Measurements from ENCODE around the gene MYO1C.
"Not testable (repeated sequence)": the region's sequence is repeated elsewhere in the genome, so short reads cannot be mapped to it uniquely, and the experiment has no call there.

The MYO1C gene, protein sequence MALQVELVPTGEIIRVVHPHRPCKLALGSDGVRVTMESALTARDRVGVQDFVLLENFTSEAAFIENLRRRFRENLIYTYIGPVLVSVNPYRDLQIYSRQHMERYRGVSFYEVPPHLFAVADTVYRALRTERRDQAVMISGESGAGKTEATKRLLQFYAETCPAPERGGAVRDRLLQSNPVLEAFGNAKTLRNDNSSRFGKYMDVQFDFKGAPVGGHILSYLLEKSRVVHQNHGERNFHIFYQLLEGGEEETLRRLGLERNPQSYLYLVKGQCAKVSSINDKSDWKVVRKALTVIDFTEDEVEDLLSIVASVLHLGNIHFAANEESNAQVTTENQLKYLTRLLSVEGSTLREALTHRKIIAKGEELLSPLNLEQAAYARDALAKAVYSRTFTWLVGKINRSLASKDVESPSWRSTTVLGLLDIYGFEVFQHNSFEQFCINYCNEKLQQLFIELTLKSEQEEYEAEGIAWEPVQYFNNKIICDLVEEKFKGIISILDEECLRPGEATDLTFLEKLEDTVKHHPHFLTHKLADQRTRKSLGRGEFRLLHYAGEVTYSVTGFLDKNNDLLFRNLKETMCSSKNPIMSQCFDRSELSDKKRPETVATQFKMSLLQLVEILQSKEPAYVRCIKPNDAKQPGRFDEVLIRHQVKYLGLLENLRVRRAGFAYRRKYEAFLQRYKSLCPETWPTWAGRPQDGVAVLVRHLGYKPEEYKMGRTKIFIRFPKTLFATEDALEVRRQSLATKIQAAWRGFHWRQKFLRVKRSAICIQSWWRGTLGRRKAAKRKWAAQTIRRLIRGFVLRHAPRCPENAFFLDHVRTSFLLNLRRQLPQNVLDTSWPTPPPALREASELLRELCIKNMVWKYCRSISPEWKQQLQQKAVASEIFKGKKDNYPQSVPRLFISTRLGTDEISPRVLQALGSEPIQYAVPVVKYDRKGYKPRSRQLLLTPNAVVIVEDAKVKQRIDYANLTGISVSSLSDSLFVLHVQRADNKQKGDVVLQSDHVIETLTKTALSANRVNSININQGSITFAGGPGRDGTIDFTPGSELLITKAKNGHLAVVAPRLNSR

DNA sequence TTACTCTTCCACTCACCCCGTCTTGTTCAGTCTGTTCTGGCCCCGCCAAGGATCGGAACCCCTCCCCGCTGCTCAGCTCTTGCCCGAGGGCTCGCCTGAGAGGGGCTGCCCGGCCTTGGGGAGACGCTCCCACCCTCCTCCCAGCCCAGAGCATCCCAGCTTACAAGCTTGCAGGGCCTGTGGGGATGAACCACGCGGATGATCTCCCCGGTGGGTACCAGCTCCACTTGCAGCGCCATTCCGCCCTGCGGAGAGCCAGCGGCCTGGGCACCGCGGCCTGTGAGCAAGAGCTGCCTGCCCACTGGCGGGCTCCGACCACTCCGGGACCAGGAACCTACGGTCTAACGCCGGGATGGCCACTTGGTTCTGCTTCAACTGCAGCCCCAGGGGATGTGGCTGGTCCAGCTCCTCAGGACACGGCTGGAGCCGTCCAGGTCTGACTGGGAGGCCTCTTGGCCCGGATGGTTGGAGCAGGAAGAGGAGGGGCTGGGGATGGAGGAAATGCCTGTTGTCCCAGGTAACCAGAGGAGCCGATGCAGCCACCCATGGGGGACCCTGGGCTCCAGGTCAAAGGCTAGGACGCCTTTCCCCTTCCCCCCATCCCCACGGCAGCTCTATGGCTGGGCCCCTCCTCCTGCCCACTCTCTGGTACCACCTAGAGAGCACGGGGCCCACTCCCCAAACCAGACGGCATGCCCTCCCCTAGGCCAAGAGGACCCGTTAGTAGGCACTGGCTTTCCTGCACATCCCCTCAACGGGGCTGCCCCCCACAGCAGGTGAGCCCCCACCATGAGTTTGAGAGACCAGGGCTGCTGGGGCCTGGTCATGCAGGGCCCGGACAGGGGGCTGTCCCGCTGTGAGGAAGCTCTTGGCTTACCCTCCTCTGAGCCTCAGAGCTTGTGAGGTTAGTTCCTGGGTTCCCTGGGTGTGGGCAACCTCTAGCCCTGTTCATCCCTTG lies at the start of gene MYO1C:
TSS of gene MYO1C (minus strand) at position 438 of the 958 bp plus-strand sequence. CDS start at position 239, 199 bp downstream.
- Mint-ChIP-seq H3K27me3 (no peaks in the 10 kb centered on the region), H3K27ac (peak within 1 kb of the TSS; percentile 52), H3K9me3 (no peaks in the 10 kb centered on the region), H3K4me3 (peak within 1 kb of the TSS; percentile 78), H3K36me3 (ENCODE audit: low read depth) (no peaks in the 10 kb centered on the region), H3K4me1 (ENCODE audit: low read depth) (peaks cover 25% of the 10 kb centered on the region)

DNA sequence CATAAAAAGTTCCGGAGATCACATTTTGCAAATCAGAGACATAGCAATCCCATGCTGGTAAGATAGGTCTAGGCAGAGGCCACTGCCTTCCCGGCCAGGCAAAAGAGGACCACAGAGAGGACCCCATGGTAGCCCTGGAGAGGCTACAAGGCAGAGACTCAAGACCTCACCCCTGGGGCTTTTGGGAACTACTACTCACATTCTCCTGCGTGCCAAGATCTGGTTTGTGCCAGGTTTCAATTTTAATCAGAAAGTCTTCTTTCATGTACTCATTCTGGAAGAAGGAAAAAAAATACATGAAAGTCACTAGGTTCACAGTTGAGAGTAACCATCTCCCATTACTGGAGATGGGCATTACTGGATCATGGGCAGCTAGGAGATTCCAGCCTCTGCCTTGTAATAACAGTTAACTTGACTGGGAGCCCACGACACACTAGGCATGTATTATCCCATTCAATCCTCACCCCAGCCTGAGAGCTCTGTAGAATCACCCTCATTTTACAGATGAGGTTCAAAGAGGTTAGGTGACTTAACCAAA lies 49.0 kb upstream of the MYO1C start:
- H3K4me3 Mint-ChIP-seq, result no peak overlapping the region
- no peaks in the 10 kb centered on the region for H3K27me3 Mint-ChIP-seq
- H3K4me1 Mint-ChIP-seq (ENCODE audit: low read depth), result peaks cover 4% of the 10 kb centered on the region
- peaks cover 53% of the 10 kb centered on the region for H3K36me3 Mint-ChIP-seq (ENCODE audit: low read depth)
- H3K27ac Mint-ChIP-seq, result no peak overlapping the region
- no peaks in the 10 kb centered on the region for H3K9me3 Mint-ChIP-seq

DNA sequence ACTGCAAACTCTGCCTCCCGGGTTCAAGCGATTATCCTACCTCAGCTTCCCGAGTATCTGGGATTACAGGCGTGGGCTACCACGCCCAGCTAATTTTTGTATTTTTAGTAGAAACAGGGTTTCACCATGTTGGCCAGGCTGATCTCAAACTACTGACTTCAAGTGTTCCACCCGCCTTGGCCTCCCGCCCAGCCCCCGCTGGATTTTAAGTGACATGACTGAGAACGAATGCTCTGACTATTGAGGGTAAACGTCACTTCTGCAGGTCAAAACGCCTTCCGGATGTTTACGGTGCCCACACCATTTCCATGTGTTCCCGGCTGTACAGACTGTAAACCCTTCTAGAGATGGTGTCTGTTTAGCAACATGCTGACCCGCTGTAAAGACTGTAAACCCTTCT lies 47.3 kb upstream of the MYO1C start:
- H3K36me3 Mint-ChIP-seq (ENCODE audit: low read depth), result peaks cover 56% of the 10 kb centered on the region
- H3K27me3 Mint-ChIP-seq, result no peaks in the 10 kb centered on the region
- no peak overlapping the region for H3K27ac Mint-ChIP-seq
- no peaks in the 10 kb centered on the region for H3K9me3 Mint-ChIP-seq
- peaks cover 4% of the 10 kb centered on the region for H3K4me1 Mint-ChIP-seq (ENCODE audit: low read depth)
- no peak overlapping the region for H3K4me3 Mint-ChIP-seq

DNA sequence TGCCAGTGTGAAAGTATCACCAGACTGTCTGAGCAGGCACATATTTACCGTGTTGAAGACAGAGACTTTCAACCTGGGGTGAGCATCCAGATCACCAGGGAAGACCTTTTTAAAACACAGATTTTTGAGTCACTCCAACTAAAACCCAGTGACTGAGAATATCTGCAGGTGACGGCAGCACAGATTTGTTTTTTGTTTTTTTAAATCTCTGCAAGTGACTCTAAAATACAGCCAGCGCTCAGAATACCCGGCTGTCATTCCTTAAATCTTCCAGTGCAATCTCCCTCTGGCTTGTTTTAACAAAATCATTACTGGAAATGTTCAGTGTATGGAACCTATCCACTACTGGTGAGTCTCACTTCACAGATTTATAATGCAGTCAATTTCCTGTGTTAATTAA lies 43.3 kb upstream of the MYO1C start:
- H3K27me3 Mint-ChIP-seq, result no peaks in the 10 kb centered on the region
- no peaks in the 10 kb centered on the region for H3K9me3 Mint-ChIP-seq
- H3K36me3 Mint-ChIP-seq (ENCODE audit: low read depth), result peaks cover 62% of the 10 kb centered on the region
- H3K4me1 Mint-ChIP-seq (ENCODE audit: low read depth), result no peaks in the 10 kb centered on the region
- no peak overlapping the region for H3K27ac Mint-ChIP-seq
- no peak overlapping the region for H3K4me3 Mint-ChIP-seq

DNA sequence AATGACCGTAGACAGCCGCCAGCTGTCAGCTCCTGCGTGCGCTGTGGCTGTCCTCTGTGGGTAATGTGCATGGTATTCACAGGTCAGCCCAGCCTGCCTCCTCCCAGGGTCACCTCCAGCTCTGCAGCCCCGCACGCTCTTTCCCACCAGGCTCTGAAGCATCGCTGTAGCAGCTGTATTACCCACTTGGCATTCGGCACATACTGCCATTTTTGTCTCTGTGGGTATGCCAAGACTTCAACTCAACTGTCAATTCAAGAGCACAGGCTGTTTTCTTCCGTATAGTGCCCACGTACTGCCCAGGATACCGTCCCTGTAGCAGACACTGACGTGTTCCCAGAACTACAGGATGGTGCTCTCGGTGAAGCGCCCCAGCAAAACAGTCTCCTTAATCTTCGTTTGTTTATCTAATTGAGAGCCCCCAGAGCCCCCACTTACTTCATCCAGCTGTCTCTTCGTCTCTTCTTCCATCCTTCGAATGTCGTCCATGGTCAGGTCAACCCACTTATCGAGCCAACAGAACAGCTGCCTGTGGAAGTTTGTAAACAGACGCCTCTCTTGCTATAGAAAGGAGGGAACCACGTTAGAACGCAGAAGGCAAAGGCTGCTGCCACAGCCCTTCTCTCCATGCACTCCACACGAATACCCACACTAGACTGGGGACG lies 41.3 kb upstream of the MYO1C start:
- H3K4me1 Mint-ChIP-seq (ENCODE audit: low read depth), result no peaks in the 10 kb centered on the region
- no peak overlapping the region for H3K27ac Mint-ChIP-seq
- H3K36me3 Mint-ChIP-seq (ENCODE audit: low read depth), result peaks cover 61% of the 10 kb centered on the region
- H3K9me3 Mint-ChIP-seq, result no peaks in the 10 kb centered on the region
- H3K27me3 Mint-ChIP-seq, result no peaks in the 10 kb centered on the region
- H3K4me3 Mint-ChIP-seq, result no peak overlapping the region

DNA sequence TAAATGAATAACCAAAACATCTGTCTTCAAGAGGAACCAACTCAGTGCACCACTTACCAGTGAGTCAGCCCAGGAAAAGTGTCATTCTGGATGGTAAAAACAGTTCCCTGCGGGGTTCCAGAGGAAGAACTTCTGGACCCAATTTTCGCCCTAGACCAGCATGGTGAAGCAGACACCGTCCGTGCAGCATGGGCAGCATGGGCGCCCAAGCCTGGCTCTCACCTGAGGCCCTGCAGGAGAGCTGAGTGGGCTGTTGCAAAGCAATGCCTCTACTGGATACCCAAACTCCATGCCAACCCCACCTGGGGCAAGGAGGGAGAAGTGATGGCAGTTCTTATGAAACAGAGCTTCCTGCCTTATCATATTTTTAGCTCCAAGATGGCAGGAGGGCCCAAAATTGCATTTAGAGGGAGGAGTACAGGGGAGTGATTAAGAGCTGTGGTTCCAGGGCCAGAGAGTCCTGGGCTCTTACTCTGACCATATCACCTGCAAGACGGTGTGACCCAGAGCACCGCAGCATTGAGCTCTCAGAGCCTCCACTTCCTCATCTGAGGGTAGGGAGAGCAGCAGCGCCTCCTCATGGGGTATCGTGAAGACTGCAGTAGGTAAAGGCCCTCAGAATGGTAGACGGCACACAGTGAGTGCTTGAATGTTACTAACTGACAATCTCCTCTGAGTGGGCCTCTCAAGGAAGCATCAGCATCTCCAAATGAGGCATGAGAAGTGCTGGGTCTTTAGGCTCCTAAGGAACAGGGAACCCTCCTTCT lies 40.5 kb upstream of the MYO1C start:
- Mint-ChIP-seq H3K4me1 (ENCODE audit: low read depth) (no peaks in the 10 kb centered on the region), H3K36me3 (ENCODE audit: low read depth) (peaks cover 61% of the 10 kb centered on the region), H3K4me3 (no peak overlapping the region), H3K9me3 (no peaks in the 10 kb centered on the region), H3K27ac (no peak overlapping the region), H3K27me3 (no peaks in the 10 kb centered on the region)

DNA sequence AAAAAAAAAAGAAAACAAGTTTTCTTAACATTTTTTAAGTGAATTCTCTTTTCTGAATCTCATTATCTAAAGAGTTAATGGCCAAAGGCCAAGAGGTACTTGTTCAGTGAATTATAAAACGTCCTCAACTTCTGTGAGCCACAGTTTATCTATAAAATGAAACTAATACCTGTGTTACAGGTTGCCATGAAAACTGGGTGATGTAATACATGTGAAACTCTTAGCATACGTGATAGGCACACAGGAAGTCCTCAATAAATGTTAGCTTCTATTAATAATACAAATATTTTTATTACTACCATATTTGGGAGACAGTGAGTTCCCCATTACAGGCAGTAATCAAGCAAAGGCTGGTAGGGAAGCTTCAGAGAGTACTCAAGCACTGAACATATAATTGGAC lies 37.4 kb upstream of the MYO1C start:
- no peaks in the 10 kb centered on the region for H3K27me3 Mint-ChIP-seq
- H3K4me1 Mint-ChIP-seq (ENCODE audit: low read depth), result no peaks in the 10 kb centered on the region
- peaks cover 54% of the 10 kb centered on the region for H3K36me3 Mint-ChIP-seq (ENCODE audit: low read depth)
- H3K9me3 Mint-ChIP-seq, result no peaks in the 10 kb centered on the region
- H3K27ac Mint-ChIP-seq, result no peak overlapping the region
- H3K4me3 Mint-ChIP-seq, result no peak overlapping the region

DNA sequence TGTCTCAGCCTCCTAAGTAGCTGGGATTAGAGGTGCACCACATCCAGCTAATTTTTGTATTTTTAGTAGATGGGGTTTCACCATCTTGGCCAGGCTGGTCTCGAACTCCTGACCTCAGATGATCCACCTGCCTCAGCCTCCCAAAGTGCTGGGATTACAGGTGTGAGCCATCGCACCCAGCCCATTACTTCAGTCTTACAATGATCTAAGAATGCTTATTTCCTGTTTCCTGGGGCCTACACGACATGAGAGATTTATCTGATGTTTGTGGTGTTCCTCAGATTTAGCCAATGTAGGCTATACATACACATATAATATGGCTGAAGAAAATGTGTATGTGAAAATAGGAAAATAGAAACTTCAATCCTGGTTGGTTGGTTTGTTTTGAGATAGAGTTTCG lies 34.4 kb upstream of the MYO1C start:
- peaks cover 34% of the 10 kb centered on the region for H3K36me3 Mint-ChIP-seq (ENCODE audit: low read depth)
- H3K4me3 Mint-ChIP-seq; H3K4me1 Mint-ChIP-seq (ENCODE audit: low read depth); H3K9me3 Mint-ChIP-seq; H3K27ac Mint-ChIP-seq; H3K27me3 Mint-ChIP-seq: not testable (repeated sequence)

DNA sequence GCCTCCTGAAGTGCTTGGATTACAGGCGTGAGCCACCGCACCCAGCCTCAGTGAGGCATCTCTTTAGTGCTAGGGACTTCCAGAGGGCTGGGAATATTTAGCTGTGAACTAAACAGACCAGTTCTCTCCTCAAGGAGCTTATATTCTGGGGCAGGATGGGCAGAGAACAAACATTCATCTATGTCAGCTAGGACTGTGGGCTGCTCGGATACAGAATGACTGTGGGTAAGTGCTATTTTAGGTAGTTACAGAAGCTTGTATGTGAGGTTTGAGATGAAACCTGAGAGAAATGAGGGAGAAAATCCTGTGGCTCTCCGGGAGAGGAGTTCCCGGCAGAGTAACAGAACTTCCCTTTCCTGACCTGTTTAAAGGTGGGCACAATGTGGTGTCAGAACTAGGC lies 30.1 kb upstream of the MYO1C start:
- no peaks in the 10 kb centered on the region for H3K9me3 Mint-ChIP-seq
- H3K27me3 Mint-ChIP-seq, result no peaks in the 10 kb centered on the region
- H3K4me3 Mint-ChIP-seq, result no peak overlapping the region
- peaks cover 28% of the 10 kb centered on the region for H3K36me3 Mint-ChIP-seq (ENCODE audit: low read depth)
- no peak overlapping the region for H3K27ac Mint-ChIP-seq
- peaks cover 8% of the 10 kb centered on the region for H3K4me1 Mint-ChIP-seq (ENCODE audit: low read depth)

DNA sequence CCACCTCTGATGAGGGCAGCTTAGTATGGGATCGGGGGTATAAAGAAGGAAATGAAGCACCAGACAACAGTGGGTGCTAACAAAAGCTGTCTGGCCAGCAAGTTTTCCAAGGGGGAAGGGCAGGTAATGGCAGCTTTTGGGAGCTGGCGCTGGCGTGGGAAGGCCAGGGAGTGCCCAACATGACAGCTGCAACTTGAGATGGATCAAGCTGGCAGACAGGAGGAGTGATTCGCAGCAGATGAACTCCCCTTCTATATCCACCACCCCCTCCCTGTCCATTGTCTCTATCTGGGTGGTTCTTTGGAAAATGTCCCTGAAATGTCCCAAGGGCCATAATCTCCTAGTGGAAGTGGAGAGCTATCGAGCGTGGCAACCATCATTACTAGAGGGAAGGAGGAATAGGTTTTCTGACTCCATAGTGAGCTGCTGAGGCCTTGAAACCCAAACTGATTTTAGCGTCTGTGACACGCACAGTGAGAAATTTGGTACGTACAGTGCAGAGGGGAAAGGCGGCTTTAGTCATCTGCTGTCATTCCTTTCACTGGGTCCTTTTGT lies 28.7 kb upstream of the MYO1C start:
- no peak overlapping the region for H3K4me3 Mint-ChIP-seq
- peaks cover 26% of the 10 kb centered on the region for H3K36me3 Mint-ChIP-seq (ENCODE audit: low read depth)
- H3K27ac Mint-ChIP-seq, result no peak overlapping the region

DNA sequence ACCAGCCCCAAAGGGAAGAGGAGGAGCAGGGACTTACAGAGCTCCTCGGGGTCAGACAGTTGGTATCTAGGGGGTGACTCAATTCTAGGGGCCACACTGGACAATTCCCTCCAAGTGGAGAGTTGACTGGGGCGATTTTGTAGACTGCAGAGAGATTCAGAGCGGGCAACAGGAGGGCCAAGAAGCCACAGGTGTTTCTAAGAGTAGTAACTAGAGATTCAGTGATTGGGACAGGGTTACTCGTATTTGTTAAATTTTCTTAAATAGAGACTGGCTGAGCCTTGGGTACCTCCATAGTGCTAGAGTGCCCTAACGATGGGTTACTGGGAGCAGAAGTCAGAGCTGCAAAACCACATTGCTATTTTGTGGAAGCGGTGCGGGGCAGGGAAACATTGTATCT lies 27.2 kb upstream of the MYO1C start:
- Mint-ChIP-seq H3K27ac (no peak overlapping the region), H3K4me3 (no peak overlapping the region), H3K36me3 (ENCODE audit: low read depth) (peaks cover 15% of the 10 kb centered on the region), H3K4me1 (ENCODE audit: low read depth) (peaks cover 23% of the 10 kb centered on the region), H3K27me3 (no peaks in the 10 kb centered on the region), H3K9me3 (no peaks in the 10 kb centered on the region)

More for the DNA sequence above, 28.7 kb upstream of the MYO1C start:
- Mint-ChIP-seq H3K27me3 (no peaks in the 10 kb centered on the region), H3K4me1 (ENCODE audit: low read depth) (peaks cover 12% of the 10 kb centered on the region), H3K9me3 (no peaks in the 10 kb centered on the region)

DNA sequence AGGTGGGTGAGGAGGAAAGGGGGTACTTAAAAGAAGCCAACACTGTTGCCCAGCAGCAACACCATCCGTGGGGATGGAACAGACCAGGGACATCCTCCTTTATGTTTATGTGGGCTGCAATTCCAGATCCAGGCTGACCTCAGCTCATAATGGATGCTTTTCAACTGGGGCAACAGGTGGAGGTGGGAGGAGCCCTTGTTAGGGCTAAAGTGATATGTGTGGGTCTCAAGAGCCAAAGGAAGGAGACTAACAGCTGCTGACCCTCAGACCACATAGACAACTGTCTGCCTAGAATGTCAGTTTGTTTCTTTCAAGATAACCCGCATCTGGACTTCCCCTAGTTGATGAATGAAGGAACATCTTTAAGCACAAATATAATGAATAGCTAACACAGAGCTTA lies 25.9 kb upstream of the MYO1C start:
- Mint-ChIP-seq H3K27ac (peak overlapping the region; percentile 31), H3K4me3 (peak overlapping the region; percentile 88), H3K9me3 (no peaks in the 10 kb centered on the region), H3K27me3 (no peaks in the 10 kb centered on the region), H3K4me1 (ENCODE audit: low read depth) (peaks cover 28% of the 10 kb centered on the region), H3K36me3 (ENCODE audit: low read depth) (peaks cover 15% of the 10 kb centered on the region)
